T1000 (cell line): ENCODE data around the gene FAM53B.
"Not testable (repeated sequence)": the region's sequence is repeated elsewhere in the genome, so short reads cannot be mapped to it uniquely, and the experiment has no call there.

ENCODE experiments used
- DNase-seq: peaks from one replicate; lab custom pipeline; 2025; ENCODE audit warnings: mixed read lengths; lab: John Stamatoyannopoulos, UW

FAM53B gene

GRCh38 chr10:124627866-124628675, 116.1 kb downstream of the FAM53B start:
- no peak for DNase-seq

- DNase-seq: no peak
These were observed 117.3 kb downstream of the FAM53B start for GRCh38 chr10:124626759-124627380.

- DNase-seq: no peak
These were observed 118.3 kb downstream of the FAM53B start for GRCh38 chr10:124625831-124626238.

DNA sequence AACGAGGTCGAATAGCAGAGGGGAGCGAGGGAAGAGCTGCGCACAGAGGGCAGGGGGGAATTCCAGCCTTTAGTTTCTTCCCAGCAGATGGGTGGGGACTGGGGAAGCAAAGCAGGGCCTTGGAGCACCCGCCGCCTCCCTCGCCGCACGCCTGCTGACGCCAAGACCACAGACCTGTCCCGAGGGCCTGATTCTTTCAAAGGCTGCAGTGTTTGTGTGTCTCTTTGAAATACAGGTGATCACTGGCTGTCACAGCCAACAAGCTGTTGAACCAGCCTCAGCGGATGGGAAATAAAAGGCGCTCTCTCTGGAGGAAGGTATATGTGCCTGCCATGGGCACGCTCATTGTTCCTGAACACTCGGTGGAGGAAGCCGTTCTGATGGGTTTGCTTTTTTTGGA, 119.3 kb downstream of the FAM53B start:
- DNase-seq: no peak

- no peak for DNase-seq
These were observed 119.7 kb downstream of the FAM53B start for GRCh38 chr10:124624466-124624865.

GRCh38 chr10:124624006-124624405, 120.2 kb downstream of the FAM53B start:
- DNase-seq: no peak

GRCh38 chr10:124622866-124623536, 121.2 kb downstream of the FAM53B start:
- DNase-seq: no peak

DNA sequence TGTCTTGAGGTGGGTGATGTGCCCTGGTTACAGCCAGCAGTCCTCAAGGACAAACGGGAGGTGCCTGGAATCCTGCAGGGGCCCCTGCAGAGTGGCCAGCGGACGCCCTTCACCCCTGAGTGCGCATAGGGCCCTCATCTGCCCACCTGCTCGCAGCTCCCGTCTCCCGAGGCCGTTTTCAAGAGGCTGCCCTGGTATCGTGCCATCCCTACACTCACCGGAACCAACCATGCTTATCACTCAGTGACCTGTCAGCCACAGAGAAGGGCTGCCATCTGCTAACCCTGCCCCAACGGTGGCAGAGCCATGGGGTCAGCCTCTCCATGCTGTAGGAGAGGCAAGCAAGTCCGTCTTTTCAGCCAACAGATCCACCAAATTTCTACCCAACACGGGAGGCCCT, 122.0 kb downstream of the FAM53B start:
- no peak for DNase-seq

DNA sequence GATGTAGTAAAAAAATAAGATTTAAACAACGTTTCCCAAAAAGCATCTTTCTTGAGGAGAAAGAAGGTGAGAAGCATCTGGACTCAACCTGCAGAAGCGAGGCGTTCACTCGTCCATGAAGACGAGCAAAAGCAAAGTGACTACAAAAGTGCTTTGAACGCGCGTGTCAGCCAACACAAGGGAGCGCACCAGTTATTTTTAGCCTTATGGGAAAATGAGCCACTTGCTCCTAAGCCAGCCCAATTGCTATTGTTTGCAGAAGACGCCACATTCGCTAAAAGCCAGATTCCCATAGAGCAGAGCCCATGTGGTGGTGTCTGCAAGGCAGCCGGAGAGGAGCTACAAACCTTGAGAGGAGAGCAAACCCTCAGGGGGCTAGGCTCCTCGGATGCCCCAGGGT, 122.5 kb downstream of the FAM53B start:
- DNase-seq: no peak

- DNase-seq: no peak
These were observed 124.2 kb downstream of the FAM53B start for GRCh38 chr10:124619802-124620490.

GRCh38 chr10:124619195-124619594, 125.0 kb downstream of the FAM53B start:
- no peak for DNase-seq

DNA sequence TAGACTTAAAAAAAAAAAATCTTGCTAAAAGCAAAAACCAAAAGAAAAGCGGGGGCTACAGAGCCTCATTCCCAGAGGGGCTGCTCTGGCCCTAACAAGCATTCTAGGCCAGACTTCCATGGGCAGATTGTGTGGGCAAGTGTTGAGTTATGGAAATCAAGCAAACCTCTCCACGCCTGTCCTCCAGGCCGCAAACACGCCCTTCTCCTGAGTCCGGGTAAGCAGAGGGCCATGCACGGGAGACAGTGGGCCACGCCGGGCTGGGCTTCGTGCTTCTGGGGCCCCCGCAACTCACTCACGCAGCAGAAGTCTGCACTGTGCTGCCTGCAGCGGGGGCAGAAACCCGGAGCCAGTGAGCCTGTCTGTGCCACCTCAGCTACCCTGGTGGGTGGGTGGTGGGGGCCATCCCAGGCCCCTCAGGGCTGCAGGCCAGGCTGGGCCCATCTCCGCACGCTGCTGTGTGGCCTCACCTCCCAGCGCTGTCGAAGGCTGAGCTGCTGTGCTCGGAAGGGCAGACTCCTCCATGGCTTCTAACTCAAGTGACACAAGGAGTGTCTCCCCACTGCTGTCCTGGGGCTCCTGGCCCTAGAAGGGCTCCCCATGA, 125.6 kb downstream of the FAM53B start:
- no peak for DNase-seq

GRCh38 chr10:124616836-124617130, 127.4 kb downstream of the FAM53B start:
- DNase-seq: no peak

DNA sequence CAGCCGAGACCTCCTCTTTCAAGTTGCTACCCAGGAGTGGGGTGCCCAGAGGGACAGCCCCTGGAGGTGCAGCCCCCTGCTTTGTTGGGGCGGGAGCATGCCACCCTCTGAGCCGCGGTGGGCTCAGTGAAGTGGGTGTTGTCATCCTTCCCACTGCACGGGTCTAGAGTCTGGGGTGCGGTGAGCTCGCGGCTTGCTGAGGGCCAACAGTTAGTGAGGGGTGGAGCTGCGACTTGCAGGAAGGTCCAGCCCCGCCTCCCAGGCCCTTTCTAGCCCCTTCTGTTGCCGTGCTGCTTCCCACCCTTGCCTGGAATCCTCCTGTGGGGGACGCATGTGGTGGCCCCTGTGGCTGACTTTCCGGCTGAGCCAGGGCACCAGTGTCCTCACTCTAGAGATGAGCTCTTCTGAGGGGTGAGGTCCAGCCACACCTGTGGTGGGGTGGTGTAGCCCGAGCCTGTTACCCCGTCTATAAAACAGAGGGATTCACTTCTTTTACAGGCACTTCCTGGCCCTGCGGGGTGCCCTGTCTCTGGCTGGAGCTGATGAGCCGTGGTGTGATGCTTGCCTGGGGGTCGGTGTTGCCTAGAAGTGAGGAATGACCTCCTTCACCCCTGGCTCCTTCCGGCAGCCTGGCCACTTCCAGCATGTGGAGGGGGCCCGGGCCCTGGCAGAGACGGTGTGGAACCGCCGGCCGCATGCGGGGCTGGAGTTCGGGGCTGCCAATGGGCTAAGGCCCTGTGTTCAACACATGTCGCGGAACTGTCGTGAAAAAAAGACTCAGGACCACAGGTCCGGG, 127.9 kb downstream of the FAM53B start:
- DNase-seq: no peak

- no peak for DNase-seq
These were observed 128.9 kb downstream of the FAM53B start for GRCh38 chr10:124615259-124615658.

GRCh38 chr10:124614003-124614659, 130.0 kb downstream of the FAM53B start:
- DNase-seq: no peak

- DNase-seq: no peak
These were observed 131.3 kb downstream of the FAM53B start for GRCh38 chr10:124612611-124613498.

GRCh38 chr10:124611738-124612137, 132.4 kb downstream of the FAM53B start:
- DNase-seq: no peak

DNA sequence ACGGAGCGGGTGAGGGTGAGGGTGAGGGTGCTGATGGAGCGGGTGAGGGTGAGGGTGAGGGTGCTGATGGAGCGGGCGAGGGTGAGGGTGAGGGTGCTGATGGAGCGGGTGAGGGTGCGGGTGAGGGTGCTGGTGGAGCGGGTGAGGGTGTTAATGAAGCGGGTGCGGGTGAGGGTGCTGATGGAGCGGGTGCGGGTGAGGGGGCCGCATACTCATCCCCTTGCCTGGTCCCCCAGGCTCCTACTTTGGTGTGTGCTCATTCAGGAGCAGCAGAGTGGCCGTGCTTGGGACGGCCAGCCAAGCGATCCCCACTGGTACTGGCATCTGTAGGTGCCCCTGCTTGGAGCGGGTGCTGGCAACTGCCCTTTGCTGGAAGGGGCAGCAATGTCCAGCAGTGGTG, 133.3 kb downstream of the FAM53B start:
- not testable (repeated sequence) for DNase-seq

GRCh38 chr10:124610186-124610585, 134.0 kb downstream of the FAM53B start:
- not testable (repeated sequence) for DNase-seq
